Hippocampal formation (tissue), 2 donors: Measurements from ENCODE around the gene CHMP3.

Experiments used
- DNase-seq, 2 donors: peaks; one replicate each; lab custom pipeline; 2025; lab: John Stamatoyannopoulos, UW

CHMP3 gene

DNA sequence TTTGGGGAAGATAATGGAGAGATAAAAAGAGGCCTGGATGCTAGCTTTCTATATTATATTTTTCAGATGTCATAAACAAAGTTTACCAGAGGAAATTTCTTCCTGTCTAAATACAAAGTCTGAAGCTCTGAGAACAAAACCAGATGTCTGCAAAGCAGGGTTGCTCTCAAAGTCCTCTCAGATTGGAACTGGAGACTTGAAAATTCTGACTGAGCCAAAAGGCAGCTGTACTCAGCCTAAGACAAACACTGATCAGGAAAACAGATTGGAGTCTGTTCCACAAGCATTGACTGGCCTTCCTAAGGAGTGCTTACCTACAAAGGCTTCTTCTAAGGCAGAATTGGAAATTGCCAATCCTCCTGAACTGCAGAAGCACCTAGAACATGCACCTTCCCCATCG lies 96.9 kb downstream of the CHMP3 start:
- DNase-seq: no peak

DNA sequence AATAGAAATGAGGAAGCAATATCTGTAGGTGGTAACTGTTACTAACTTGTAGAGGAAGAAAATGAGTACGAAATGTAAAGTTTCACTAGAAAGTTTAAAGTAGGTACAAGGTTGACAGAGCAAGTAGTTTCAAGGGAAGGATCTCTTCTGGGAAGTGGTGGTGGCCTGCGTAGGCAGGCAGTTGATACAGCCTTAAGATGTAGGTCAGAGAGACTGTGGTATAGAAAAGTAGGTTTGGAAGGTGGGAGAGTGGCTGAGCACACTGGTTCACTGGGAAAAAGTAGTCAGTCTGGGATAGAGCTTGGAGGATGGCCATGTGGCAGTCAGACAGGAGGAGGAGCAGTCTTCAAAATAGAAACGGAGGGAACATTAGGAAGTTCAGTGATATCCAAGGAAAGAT lies 98.6 kb downstream of the CHMP3 start:
- DNase-seq: no peak

DNA sequence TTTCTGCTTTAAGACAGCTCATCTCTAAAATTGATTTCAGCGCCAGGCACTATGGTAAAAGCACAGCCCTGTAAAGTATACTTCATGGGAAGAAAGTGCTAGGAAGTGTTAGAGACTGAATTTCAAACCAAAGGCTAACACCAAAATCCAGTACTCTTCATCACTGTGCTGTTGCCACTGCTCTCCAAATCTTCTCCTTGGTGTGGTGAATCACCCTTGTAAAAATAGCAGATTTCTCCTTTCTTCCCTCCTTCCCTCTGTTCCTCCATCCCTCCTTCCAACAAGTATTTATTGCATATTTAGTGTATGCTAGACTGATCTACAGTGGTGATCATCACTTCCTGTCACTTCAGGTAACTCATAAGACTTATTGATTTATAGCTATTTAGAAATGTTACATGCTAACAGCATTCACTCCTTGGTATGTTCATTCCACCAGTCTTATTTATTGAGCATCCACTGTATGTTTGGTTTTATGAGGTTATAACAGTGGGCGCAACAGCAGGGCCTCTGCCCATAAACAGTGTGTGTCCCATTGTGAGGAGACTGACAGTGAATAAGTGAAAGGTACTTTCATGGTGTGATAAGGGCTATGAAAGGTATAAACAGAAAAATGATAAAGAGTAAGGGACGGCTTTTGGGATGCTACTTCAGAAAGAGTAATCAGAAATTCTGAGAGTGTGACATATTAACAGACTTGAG lies 102.0 kb downstream of the CHMP3 start:
- DNase-seq: no peak

DNA sequence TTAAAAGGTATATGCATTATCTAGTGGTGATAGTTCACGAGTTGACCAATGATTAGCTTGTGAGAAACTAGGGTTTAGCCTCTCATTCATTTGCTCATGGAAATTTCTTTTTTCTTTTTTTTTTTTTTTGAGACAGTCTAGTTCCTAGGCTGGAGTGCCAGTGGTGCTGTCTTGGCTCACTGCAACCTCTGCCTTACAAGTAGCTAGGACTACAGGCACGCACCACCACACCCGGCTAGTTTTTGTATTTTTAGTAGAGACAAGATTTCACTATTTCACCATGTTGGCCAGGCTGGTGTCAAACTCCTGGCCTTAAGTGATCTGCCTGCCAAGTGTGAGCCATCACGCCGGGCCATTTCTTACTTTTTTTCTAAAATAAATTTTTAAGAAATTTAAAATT lies 108.1 kb downstream of the CHMP3 start:
- no peak for DNase-seq

DNA sequence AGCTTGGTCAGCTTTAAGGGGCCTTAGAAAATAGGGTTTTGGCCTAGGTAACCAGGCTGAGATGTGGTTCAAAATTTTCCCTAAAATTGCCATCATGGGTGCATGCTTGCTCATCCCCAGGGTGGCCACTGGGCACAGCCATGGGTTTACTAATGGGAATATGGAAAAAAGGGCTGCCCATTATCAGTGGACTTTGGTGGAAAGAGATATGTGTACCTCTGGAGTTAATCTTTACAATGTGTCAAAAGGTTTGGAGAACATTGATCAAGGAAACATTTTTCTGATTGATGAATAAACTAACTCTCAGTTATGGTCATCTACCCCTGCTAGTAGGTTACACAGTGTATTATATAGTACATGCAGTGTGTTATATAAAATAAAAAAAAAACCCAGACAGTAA lies 109.0 kb downstream of the CHMP3 start:
- no peak for DNase-seq

DNA sequence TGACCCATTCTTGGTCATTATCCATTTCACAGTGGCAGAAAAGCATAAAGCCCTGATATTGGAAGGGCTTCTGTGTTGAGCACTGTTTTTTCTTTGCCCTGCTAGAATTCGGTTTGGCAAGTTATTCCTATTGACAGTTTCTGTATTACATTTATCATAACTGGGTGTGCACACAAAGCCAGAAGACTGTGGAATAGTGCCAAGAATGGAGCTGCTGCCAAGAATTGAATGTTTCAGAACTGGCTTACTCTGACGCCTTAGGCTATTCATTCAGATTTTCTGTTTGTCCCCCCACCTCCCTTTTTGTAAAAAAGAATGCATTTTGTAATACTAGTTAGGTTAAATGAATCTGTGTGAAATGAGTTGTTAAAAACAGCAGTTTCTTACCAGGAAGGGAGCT lies 109.4 kb downstream of the CHMP3 start:
- DNase-seq: peak; percentile 22 to 51
